ENCODE results near the gene P2RX4. TPM values are rescaled to one million over a fixed set of nuclear protein-coding genes. Genes with fewer than 3 reads are reported as not detected.

P2RX4 gene
- total RNA-seq, 1 donor from 2014 or later, result 20.7 TPM

GRCh38 chr12:121267822-121268221 lies 57.9 kb downstream of the P2RX4 start:
- no peak for TF ChIP-seq CTCF (IDR thresholded peaks at IDR 0.05)
- no peak overlapping the region for H3K4me3 Mint-ChIP-seq (ENCODE audit: unreplicated experiment)
- no peaks in the 10 kb centered on the region for H3K27me3 Mint-ChIP-seq (ENCODE audit: low read depth)
- DNase-seq (ENCODE audit: low spot score), result no peak
- peaks cover 15% of the 10 kb centered on the region for H3K36me3 Mint-ChIP-seq (ENCODE audit: low read depth)
- H3K4me1 Mint-ChIP-seq (ENCODE audit: low read depth), result no peaks in the 10 kb centered on the region
- H3K9me3 Mint-ChIP-seq (ENCODE audit: low read depth), result no peaks in the 10 kb centered on the region
- H3K27ac Mint-ChIP-seq (ENCODE audit: unreplicated experiment), result no peak overlapping the region

GRCh38 chr12:121273364-121273896 lies 63.5 kb downstream of the P2RX4 start:
- no peak for DNase-seq (ENCODE audit: low spot score)
- Mint-ChIP-seq H3K27me3 (ENCODE audit: low read depth) (no peaks in the 10 kb centered on the region), H3K9me3 (ENCODE audit: low read depth) (peaks cover 2% of the 10 kb centered on the region), H3K36me3 (ENCODE audit: low read depth) (peaks cover 12% of the 10 kb centered on the region), H3K4me3 (ENCODE audit: unreplicated experiment) (no peak overlapping the region), H3K4me1 (ENCODE audit: low read depth) (peaks cover 7% of the 10 kb centered on the region), H3K27ac (ENCODE audit: unreplicated experiment) (no peak overlapping the region)
- no peak for TF ChIP-seq CTCF (IDR thresholded peaks at IDR 0.05)

- H3K4me3 Mint-ChIP-seq (ENCODE audit: unreplicated experiment), result no peak overlapping the region
- peaks cover 12% of the 10 kb centered on the region for H3K36me3 Mint-ChIP-seq (ENCODE audit: low read depth)
- no peaks in the 10 kb centered on the region for H3K27me3 Mint-ChIP-seq (ENCODE audit: low read depth)
- no peak overlapping the region for H3K27ac Mint-ChIP-seq (ENCODE audit: unreplicated experiment)
- H3K9me3 Mint-ChIP-seq (ENCODE audit: low read depth), result peaks cover 2% of the 10 kb centered on the region
- H3K4me1 Mint-ChIP-seq (ENCODE audit: low read depth), result peaks cover 7% of the 10 kb centered on the region
- no peak for TF ChIP-seq CTCF (IDR thresholded peaks at IDR 0.05)
- no peak for DNase-seq (ENCODE audit: low spot score)
These were observed 64.3 kb downstream of the P2RX4 start for GRCh38 chr12:121274036-121274763.

- Mint-ChIP-seq H3K4me1 (ENCODE audit: low read depth) (peaks cover 7% of the 10 kb centered on the region), H3K36me3 (ENCODE audit: low read depth) (peaks cover 12% of the 10 kb centered on the region), H3K27me3 (ENCODE audit: low read depth) (no peaks in the 10 kb centered on the region), H3K4me3 (ENCODE audit: unreplicated experiment) (no peak overlapping the region), H3K9me3 (ENCODE audit: low read depth) (peaks cover 2% of the 10 kb centered on the region), H3K27ac (ENCODE audit: unreplicated experiment) (no peak overlapping the region)
- TF ChIP-seq CTCF (IDR thresholded peaks at IDR 0.05), result no peak
- no peak for DNase-seq (ENCODE audit: low spot score)
These were observed 67.4 kb downstream of the P2RX4 start for GRCh38 chr12:121277374-121277759.

- Mint-ChIP-seq H3K4me3 (ENCODE audit: unreplicated experiment) (no peak overlapping the region), H3K4me1 (ENCODE audit: low read depth) (peaks cover 7% of the 10 kb centered on the region), H3K27me3 (ENCODE audit: low read depth) (no peaks in the 10 kb centered on the region), H3K9me3 (ENCODE audit: low read depth) (peaks cover 2% of the 10 kb centered on the region), H3K36me3 (ENCODE audit: low read depth) (peaks cover 7% of the 10 kb centered on the region), H3K27ac (ENCODE audit: unreplicated experiment) (no peak overlapping the region)
- no peak for TF ChIP-seq CTCF (IDR thresholded peaks at IDR 0.05)
- no peak for DNase-seq (ENCODE audit: low spot score)
These were observed 68.5 kb downstream of the P2RX4 start for GRCh38 chr12:121278169-121279070.
